GM18873 (cell line): Measurements from ENCODE around the gene GET4.
"Not testable (repeated sequence)": the region's sequence is repeated elsewhere in the genome, so short reads cannot be mapped to it uniquely, and the experiment has no call there.

ENCODE experiments used
- ATAC-seq: cut with Tn5 transposase; IDR thresholded peaks from one replicate; pipeline ENCODE4 v1.9.1; 2021; ENCODE audit warnings: mild to moderate bottlenecking, moderate library complexity, moderate number of reproducible peaks; ENCODE audit not compliant: unreplicated experiment, low FRiP score

GET4 gene

DNA sequence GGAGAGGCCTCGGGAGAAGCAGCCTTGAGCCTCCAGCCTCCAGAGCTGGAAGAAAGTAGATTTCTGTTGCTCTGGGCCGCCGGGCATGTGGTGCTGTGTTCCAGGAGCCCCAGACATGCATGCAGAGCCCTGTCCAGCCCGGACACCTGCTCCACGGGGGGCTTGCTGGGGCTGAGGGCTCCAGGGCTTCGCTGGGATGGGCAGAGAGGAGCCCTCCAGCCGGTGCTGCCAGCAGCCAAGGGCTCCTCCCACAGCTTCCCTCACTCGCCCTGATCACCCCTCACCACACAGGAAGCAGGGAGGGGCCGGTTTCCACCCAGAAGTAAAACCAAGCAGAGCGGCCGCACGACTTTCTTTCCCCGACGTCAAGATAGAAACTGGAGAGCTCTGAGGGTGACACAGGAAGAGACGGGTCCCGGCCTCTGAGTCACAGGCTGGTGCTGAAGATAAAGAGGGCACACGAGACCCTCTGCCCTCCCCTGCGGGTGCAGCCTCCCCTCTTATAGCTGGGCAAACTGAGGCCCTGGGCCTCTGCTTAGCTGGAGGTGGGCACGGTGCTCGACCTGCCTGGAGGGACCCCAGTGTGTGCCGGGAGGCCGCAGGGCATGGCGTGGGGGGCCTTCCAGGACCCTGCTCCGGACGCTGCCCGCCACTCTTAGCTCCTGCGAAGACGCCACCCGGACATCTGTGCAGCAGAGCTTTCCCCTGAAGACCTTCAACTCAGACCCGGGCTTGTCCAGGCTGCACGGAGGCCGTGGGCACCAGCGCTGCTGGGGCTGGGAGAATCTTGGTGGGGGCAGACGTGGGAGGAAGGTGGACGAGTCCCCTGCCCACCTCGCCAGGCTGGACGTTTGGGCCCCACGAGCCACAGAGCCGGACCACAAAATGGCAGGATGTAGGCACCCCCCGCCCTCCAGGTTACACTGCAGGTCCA, 47.0 kb downstream of the GET4 start:
- ATAC-seq = peak; percentile 71

GRCh38 chr7:924042-924441, 47.7 kb downstream of the GET4 start:
- not testable (repeated sequence) for ATAC-seq

DNA sequence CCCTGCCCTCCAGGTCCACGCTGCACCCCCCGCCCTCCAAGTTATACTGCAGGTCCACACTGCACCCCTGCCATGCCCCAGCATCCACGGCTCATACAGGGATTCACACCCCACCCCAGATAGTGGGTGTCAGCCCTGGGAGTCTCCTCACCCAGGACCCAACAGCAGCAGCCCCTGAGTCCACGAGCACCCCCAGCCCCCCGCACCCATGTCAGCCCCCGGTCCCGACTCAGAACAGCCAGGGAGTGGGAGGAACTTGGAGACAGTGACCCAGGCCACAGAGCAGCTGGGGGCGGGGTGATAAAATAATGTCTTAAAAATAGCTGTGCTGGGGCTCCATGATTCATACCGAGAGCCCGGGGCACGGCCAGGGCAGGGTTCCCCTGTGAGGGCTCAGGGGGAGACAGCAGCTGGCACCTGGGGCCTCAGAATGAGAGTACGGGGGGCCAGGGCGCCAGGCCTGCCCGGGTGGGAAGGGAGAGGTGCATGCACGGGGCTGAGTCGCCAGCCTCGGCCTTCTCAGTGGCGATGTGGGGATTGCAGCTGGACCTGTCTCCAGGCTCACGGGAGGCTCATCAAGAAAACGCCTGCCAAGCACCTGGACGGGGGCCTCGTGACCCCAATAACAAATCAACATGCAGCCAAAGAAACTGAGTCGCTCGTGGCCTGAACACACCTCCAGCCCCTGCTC, 48.3 kb downstream of the GET4 start:
- ATAC-seq = peak; percentile 54

GRCh38 chr7:925601-926000, 49.2 kb downstream of the GET4 start:
- ATAC-seq = no peak

DNA sequence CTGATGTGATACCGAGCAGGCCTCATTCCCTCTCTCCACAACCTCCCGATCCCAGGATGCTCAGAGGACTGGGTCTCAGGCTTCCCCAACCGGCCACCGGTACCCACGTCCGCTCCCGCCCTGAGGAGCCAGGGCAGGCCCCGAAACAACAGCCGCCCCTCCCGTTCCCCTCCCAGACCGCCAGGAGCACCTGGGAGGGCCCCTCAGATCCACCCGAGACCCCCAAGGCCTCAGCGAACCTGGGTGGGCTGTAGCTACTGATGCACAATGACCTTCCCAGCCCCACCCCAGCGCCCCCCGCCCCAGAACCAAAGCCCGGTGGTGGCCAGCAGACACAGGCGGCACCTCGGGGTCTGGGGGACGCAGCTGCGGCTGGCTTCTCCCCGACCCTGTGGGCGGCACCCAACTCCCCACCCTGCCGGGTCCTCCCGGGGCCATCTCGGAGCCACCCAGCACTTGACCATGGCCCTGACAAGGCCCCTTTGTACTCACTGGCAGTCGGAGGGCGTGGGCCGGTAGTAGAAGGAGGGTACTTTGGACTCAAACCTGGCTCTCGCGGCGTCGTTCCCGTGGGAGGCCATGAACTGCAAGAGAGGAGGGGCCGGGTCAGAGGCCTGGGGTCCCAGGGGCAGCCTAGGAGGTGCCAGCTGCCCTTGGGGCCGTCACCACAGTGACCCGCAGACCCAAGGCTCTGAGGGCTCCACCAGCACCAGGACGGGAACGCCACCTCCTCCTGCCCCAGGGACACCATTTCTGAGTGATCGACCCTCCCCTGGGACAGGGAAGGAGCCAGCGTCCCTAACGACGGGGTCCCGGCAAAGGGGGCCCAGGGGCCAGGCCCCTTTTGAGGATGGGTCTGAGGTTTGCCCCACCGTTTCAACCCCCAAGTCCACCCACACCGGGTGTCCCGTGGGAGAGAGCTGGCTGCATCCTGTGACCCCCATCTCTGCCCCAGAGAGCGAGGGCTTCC, 50.0 kb downstream of the GET4 start:
- no peak for ATAC-seq

GRCh38 chr7:927031-927671, 50.8 kb downstream of the GET4 start:
- no peak for ATAC-seq

GRCh38 chr7:929311-929711, 53.0 kb downstream of the GET4 start:
- no peak for ATAC-seq

GRCh38 chr7:930975-931758, 54.8 kb downstream of the GET4 start:
- no peak for ATAC-seq

DNA sequence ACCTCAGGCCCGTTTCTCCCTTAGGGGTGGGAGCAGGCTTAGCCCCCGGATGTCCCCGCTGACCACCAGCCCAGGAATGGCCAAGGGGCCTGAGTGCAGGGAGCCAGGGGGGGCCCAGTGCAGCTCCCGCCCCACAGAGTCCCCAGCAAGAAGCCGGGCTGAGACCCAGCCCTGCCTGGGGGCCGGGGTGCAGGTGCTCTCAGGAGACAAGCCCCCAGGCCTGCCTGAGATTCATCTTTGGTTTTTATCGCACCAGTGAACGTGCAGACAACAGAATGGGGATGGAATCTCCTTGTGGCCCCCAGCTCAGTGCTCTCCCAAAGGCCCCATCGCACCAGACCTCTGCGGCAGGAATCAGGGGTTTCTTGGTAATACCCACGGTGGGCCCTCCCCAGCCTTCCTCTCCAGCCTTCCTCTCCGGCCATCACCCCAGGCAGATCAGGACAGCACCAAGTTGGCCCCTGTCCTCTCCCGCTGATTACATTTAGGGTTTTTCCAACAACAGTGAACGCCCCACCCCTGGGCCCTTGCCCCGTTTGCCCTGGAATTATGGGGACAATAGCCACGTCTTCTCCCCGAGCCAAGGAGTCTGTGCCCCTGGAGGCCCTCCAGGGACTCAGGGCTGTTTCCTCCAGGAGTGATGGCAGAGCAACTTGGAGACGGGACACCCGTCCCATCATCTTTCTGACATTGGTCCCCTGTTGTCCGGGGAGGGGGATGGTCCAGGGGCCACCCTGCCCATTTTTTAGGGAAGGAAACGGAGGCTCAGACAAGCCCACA, 55.7 kb downstream of the GET4 start:
- ATAC-seq = no peak

DNA sequence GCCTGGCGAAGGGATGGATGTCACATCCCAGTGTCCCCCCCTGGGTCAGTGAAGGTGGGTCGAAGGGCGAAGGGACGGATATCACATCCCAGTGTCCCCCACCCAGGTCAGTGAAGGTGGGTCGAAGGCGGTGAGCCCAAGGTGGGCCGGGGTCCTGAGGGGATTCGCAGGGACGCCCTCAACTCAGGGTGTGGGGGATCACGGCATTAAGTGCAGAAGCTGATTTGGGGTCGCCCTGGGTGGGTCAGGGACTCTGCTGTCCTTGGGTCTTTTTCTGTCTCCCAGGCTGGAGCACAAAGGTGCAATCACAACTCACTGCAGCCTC, 56.3 kb downstream of the GET4 start:
- no peak for ATAC-seq

DNA sequence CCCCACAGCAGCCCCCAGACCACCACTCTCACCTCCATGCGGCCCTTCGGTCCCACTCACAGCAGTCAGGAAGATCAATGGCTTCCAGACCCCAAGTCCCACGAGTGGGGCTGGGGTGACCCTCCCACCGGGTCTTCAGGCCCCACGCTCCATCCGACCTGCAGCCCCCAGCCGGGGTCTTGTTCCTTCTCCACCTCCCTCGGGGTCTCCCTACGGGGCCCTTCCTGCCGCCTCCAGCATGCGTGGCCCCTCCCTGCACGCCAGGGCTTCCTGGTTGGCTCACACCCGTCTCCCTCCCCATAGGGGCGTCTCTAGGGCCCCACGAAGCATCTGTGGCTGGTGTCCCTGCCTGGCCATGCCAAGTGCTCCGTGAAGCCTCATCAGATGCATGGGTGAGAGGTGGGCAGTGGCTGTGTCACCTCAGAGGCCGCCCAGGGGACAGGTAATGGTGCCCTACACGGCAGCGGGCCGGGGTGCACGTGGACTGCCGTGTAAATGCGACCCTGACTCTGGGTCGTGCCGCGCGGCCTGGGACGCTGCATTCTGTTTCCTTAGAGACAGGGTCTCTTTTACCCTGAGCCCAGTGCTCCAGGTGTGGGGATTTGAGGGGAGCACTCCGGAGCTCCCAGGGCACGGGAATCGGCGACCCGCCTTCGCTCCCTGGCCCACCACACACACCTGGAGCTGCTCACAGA, 58.3 kb downstream of the GET4 start:
- ATAC-seq = no peak

DNA sequence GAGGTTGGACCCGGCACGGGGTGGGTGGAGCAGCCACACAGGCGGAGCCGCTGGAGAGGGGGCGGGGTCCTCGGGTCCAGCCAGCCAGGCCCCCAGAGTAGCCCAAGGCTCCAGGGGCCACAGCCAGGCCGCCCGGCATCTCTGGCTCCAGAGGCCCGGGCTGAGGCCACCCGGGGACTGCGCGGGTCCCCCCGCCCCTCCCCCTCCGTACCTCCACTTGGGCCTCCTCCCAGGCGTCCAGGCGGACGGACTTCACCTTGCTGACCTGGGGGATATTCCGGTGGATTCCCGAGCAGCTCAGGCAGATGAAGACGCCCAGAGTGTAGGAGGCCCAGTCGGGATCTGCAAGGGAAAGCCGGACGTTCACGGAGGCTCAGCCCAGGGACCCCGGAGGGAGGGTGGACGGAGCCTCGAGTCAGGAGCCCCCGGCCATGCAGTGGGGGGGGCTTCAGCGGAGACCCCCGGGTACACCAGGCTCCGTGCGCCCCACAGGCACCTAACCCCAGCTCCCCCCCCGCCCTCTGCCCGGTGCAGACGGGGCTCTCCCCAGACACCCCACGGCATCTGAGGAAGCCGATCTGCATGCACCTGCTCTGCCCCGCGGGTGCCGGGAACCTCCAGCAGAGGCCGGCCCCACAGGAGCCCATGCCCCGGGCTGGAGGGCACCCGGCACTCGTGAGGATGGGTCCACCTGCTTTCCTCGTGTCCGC, 59.0 kb downstream of the GET4 start:
- no peak for ATAC-seq

- ATAC-seq = no peak
Measured at GRCh38 chr7:935874-936385, 59.6 kb downstream of the GET4 start.

GRCh38 chr7:936386-937054, 60.2 kb downstream of the GET4 start:
- ATAC-seq = peak; percentile 76

- ATAC-seq = no peak
Measured at GRCh38 chr7:937856-938484, 61.6 kb downstream of the GET4 start.

DNA sequence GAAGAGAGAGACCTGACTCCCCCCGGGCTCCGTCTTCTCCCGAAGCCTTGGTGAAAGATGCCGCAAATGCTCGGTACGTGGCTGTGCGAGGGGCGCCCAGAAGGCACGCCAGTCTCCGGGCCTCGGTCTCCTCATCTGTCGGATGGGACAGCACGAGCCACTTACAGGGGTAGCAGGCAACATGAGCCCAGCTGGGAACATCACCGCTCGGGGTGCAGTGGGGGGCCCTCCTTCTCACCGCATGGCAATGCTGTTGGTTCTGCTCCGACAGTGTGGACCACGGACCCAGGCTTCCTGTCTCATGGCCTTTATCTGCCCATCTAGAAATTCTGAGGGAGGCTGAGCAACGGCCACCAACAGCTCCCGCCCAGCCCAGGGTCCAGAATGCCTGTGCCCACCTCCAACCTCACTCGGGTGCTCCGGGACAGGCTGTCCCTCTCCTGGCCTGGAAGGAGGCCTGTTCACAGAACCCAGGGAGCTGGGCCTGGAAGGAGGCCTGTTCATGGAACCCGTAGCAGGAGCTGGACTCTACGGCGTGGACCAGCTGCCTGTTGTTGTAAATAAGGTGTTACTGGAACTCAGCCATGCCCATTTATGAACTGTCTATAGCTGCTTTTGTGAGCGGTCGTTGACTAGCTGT, 62.3 kb downstream of the GET4 start:
- no peak for ATAC-seq
